K562 (cell line): ENCODE data around the gene SNX9. TPM values are rescaled to one million over a fixed set of nuclear protein-coding genes. Genes with fewer than 3 reads are reported as not detected.

Experiments used
- ATAC-seq: fragments of 200-7000 bp; cut with Tn5 transposase; 3 replicates; pipeline ENCODE4 v1.9.1; 2020; ENCODE audit warnings: moderate library complexity
- BruUV-seq: library from RNA; stranded (reverse); fragments of 400-500 nt; replicated peaks from 2 replicates; lab custom pipeline; 2021; lab: Mats Ljungman, UMichigan
- CTCF ChIA-PET: fragments of 300-600 bp; formaldehyde crosslinking; extraction: SDS; loops from one replicate; lab custom pipeline; 2021; ENCODE audit warnings: low intra/inter-chr PET ratio; lab: Yijun Ruan, JAX
- POLR2A ChIA-PET: fragments of 300-600, 350-650 bp; sonication (Branson Sonifier 250); formaldehyde crosslinking; extraction: SDS; loops from one replicate; lab custom pipeline; 2021; ENCODE audit warnings: antibody characterized with exemption, inconsistent platforms; lab: Yijun Ruan, JAX
- DNase-seq, 4 experiments: peaks; one replicate each; pipeline versions ENCODE4 v3.0.0 to v3.0.0-alpha.2; 2011 to 2018; ENCODE audit warnings: low spot score in 3 of 4, mixed read lengths in 3 of 4; ENCODE audit errors: extremely low read depth in 1 of 4
- FAIRE-seq: peaks from 2 replicates; lab custom pipeline; 2011; peaks lifted over from hg19 to GRCh38; lab: Jason Lieb, UNC
- H2AFZ ChIP-seq: 2 replicates; pipeline ENCODE4 v1.6.0; 2011; ENCODE audit warnings: low read depth, low read length, control low read depth, inconsistent platforms
- H3K27ac ChIP-seq: fragments of 200-600 bp; 3 replicates; pipeline ENCODE4 v1.8.0; 2011; ENCODE audit warnings: low read depth, mild to moderate bottlenecking, control low read depth, inconsistent platforms, low read length, moderate library complexity, mixed read lengths; ENCODE audit errors: extremely low read depth
- H3K27me3 ChIP-seq, 2 experiments: fragments of 300-600 bp in 1 of 2; 2 replicates in 1 of 2; 3 replicates in 1 of 2; pipeline versions ENCODE4 v1.6.0 to v1.8.0; 2011; ENCODE audit warnings: inconsistent platforms in 2 of 2, low read length in 2 of 2, mild to moderate bottlenecking in 1 of 2, mixed read lengths in 1 of 2, moderate library complexity in 1 of 2; ENCODE audit not compliant: control insufficient read depth in 2 of 2, insufficient read depth in 2 of 2
- H3K36me3 ChIP-seq: fragments of 300-600 bp; 3 replicates; pipeline ENCODE4 v1.8.0; 2011; ENCODE audit warnings: mild to moderate bottlenecking, low read length, inconsistent platforms; ENCODE audit not compliant: control insufficient read depth, insufficient read depth
- H3K4me1 ChIP-seq, 2 experiments: fragments of 200-600 bp in 1 of 2; replicated peaks in 1 of 2; 2 replicates in 1 of 2; 3 replicates in 1 of 2; pipeline versions ENCODE4 v1.5.1 to v1.8.0; 2011; ENCODE audit warnings: inconsistent platforms in 2 of 2, low read length in 2 of 2, mild to moderate bottlenecking in 1 of 2, mixed read lengths in 1 of 2, moderate library complexity in 1 of 2; ENCODE audit not compliant: control insufficient read depth in 2 of 2, insufficient read depth in 2 of 2
- H3K4me2 ChIP-seq: 2 replicates; pipeline ENCODE4 v1.6.1; 2011; ENCODE audit warnings: low read length, control low read depth, inconsistent platforms, mixed read lengths; ENCODE audit not compliant: insufficient read depth
- H3K4me3 ChIP-seq: fragments of 200-600 bp; sonication (generic), shearing (Covaris generic); 2 replicates; pipeline ENCODE4 v1.5.1; 2016; ENCODE audit warnings: control low read depth, inconsistent platforms
- H3K79me2 ChIP-seq: fragments of 200-600 bp; 3 replicates; pipeline ENCODE4 v1.8.0; 2011; ENCODE audit warnings: low read length, inconsistent platforms; ENCODE audit not compliant: control insufficient read depth, insufficient read depth
- H3K9ac ChIP-seq, 2 experiments: 2 replicates each; pipeline versions ENCODE4 v1.6.0 to v1.6.1; 2011; ENCODE audit warnings: low read depth in 2 of 2, low read length in 2 of 2, control low read depth in 1 of 2, inconsistent platforms in 1 of 2, mild to moderate bottlenecking in 1 of 2, mixed read lengths in 1 of 2; ENCODE audit not compliant: insufficient read depth in 1 of 2
- H3K9me1 ChIP-seq: one replicate; pipeline ENCODE4 v1.6.0; 2011; ENCODE audit warnings: inconsistent platforms, mild to moderate bottlenecking, low read length, moderate library complexity; ENCODE audit not compliant: control insufficient read depth, insufficient read depth
- H3K9me3 ChIP-seq: replicated peaks from 2 replicates; pipeline ENCODE4 v1.5.1; 2011; ENCODE audit warnings: low read depth, low read length, inconsistent platforms; ENCODE audit not compliant: control insufficient read depth, insufficient read depth
- H4K20me1 ChIP-seq: replicated peaks from 2 replicates; pipeline ENCODE4 v1.6.1; 2011; ENCODE audit warnings: low read length, inconsistent platforms, mixed read lengths; ENCODE audit not compliant: control insufficient read depth, insufficient read depth
- ATF7 ChIP-seq: fragments of 450-650 bp; IDR thresholded peaks from 2 replicates; pipeline ENCODE4 v1.7.1; 2014; ENCODE audit warnings: mild to moderate bottlenecking, moderate library complexity
- CHCHD3 ChIP-seq: fragments of 250-450 bp; sonication (Bioruptor Pico); IDR thresholded peaks from 2 replicates; pipeline ENCODE4 v2.1.2; 2022; ENCODE audit warnings: mild to moderate bottlenecking
- CHD1 ChIP-seq: fragments of 200-600 bp; sonication (generic); IDR thresholded peaks from one replicate; pipeline ENCODE4 v1.6.1; 2012; ENCODE audit warnings: mild to moderate bottlenecking, moderate library complexity, low read length, inconsistent platforms
- ETV5 ChIP-seq: sonication (generic); formaldehyde crosslinking; IDR thresholded peaks from 2 replicates; pipeline ENCODE4 v1.4.0; 2020; ENCODE audit warnings: low read depth, mild to moderate bottlenecking, missing genetic modification reagents
- FOXM1 ChIP-seq, 2 experiments: fragments of 450-650 bp in 1 of 2; sonication (generic) in 1 of 2; formaldehyde crosslinking in 1 of 2; IDR thresholded peaks; 2 replicates each; pipeline versions ENCODE4 v1.6.1 to v1.9.0; 2017 to 2022; ENCODE audit warnings: low read depth in 2 of 2, mild to moderate bottlenecking in 2 of 2, missing genetic modification reagents in 1 of 2, moderate library complexity in 1 of 2
- GATAD2B ChIP-seq: fragments of 450-650 bp; IDR thresholded peaks from 2 replicates; pipeline ENCODE4 v1.6.1; 2017; ENCODE audit warnings: mild to moderate bottlenecking, borderline replicate concordance
- KLF1 ChIP-seq: fragments of 450-650 bp; IDR thresholded peaks from 2 replicates; pipeline ENCODE4 v1.6.1; 2016; ENCODE audit warnings: missing genetic modification characterization, missing compliant biosample characterization
- NCOA2 ChIP-seq, 2 experiments: fragments of 450-650 bp; IDR thresholded peaks; 2 replicates each; pipeline ENCODE4 v1.6.1; 2018; ENCODE audit warnings: mild to moderate bottlenecking in 2 of 2, moderate library complexity in 1 of 2; ENCODE audit not compliant: partially characterized antibody in 2 of 2
- NFE2L1 ChIP-seq: fragments of 450-650 bp; IDR thresholded peaks from 2 replicates; pipeline ENCODE4 v1.6.1; 2016; ENCODE audit warnings: missing genetic modification characterization, low read depth, mild to moderate bottlenecking, missing compliant biosample characterization, moderate library complexity, borderline replicate concordance
- TBL1XR1 ChIP-seq, 2 experiments: IDR thresholded peaks; 2 replicates each; pipeline ENCODE4 v1.6.1; 2012; ENCODE audit warnings: improper control_type of control experiment in 2 of 2, low read length in 2 of 2, mild to moderate bottlenecking in 1 of 2
- THRAP3 ChIP-seq: fragments of 450-650 bp; IDR thresholded peaks from 2 replicates; pipeline ENCODE4 v1.6.1; 2016; ENCODE audit warnings: mild to moderate bottlenecking, inconsistent platforms, borderline replicate concordance
- ZNF197 ChIP-seq: fragments of 200-800 bp; sonication (Bioruptor generic); IDR thresholded peaks from 2 replicates; pipeline ENCODE4 v1.6.1; 2016; ENCODE audit warnings: low read depth, missing genetic modification characterization, missing compliant biosample characterization
- ZNF436 ChIP-seq: fragments of 250-450, 450-650 bp; sonication (Bioruptor Pico); formaldehyde crosslinking; IDR thresholded peaks from 2 replicates; pipeline ENCODE4 v1.7.0; 2020; ENCODE audit warnings: mild to moderate bottlenecking
- WGBS: fragments of 100-300 bp; shearing (Covaris generic); methylation state at CpG from one replicate; pipeline ENCODE4 v1.1.6; 2016; ENCODE audit warnings: low coverage, mixed read lengths; ENCODE audit not compliant: insufficient coverage; ENCODE audit errors: missing lambda C conversion rate; 5-methylcytosine and 5-hydroxymethylcytosine counted together
- in situ Hi-C: fragments of 300-500 bp; cut with MboI; formaldehyde crosslinking; loops from 4 replicates; pipeline ENCODE4 v1.15.0; 2018; ENCODE audit warnings: inconsistent platforms, mixed read lengths
- intact Hi-C: fragments of 100-400 bp; cut with micrococcal nuclease; formaldehyde crosslinking; loops from 2 replicates; pipeline ENCODE4 v1.14.2; 2022
- polyA plus RNA-seq, 8 experiments: library from polyadenylated mRNA; depleted of rRNA in 4 of 8; stranded (reverse) in 5 of 8; unstranded in 3 of 8; fragments of >200 nt; fragmentation: Nextera tagmentation in 2 of 8; fragmentation: Illumina TruSeq in 1 of 8; extraction: Ambion mirVana in 2 of 8; extraction: Trizol in 1 of 8; gene quantifications; 2 replicates each; pipeline versions ENCODE4 v1.2.1 to v1.2.3, GENCODE V29; 2011 to 2014; ENCODE audit warnings: inconsistent platforms in 1 of 8, missing spikeins in 1 of 8
- total RNA-seq, 7 experiments: library from RNA; depleted of rRNA in 6 of 7; stranded (reverse); fragments of >200 nt in 6 of 7; fragmentation: Illumina TruSeq in 2 of 7; extraction: Trizol in 2 of 7; gene quantifications; 2 replicates each; pipeline versions ENCODE4 v1.2.1 to v1.2.3, GENCODE V29; 2011 to 2021; ENCODE audit warnings: low replicate concordance in 1 of 7
- TF ChIP-seq, protein P1 (sequence below): fragments of 450-650 bp; IDR thresholded peaks from 2 replicates; pipeline ENCODE4 v1.6.1; 2017; ENCODE audit warnings: antibody characterized with exemption, mild to moderate bottlenecking
- TF ChIP-seq, protein P2 (sequence below): sonication (generic); formaldehyde crosslinking; IDR thresholded peaks from 2 replicates; pipeline ENCODE4 v1.8.1; 2023; ENCODE audit warnings: mild to moderate bottlenecking, missing genetic modification reagents
- TF ChIP-seq, protein P3 (sequence below): sonication (generic); formaldehyde crosslinking; IDR thresholded peaks from 2 replicates; pipeline ENCODE4 v1.8.1; 2023; ENCODE audit warnings: mild to moderate bottlenecking, missing genetic modification reagents, moderate library complexity

The SNX9 gene
- total and polyA plus RNA-seq, 9 of the 15 experiments (the other 6 are each of a cell fraction or from before 2014, with no cell fraction given): 6.0 to 81.7 (median 57.1) TPM

DNA sequence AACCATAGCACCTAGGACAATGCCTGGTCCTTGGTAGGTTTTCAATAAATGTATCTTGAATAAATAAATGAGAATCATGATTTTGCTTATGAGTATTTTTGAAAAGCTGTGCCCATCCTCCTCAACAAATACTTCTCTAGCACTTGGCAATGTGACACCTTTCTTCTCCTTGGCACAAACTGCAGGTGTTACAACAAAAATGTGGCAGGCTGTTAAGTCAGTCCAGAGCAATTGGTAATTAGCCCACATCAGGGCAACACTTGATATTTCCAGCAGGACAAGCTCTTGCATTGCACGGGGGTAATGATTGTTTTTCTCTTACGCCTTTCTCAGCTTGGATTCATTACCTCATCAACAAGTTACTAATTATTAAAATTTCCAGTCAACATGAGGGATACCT is 31.6 kb upstream of the SNX9 start:
- no peak overlapping the region for H3K4me2 ChIP-seq
- no peaks in the 10 kb centered on the region for H3K9me1 ChIP-seq
- ChIA-PET CTCF (no interaction called here), POLR2A (interaction anchor here (1.1 to 1.5 kb wide), 4 partner anchors 9 to 16 kb away, joined by 3 to 6 read pairs (median 4); no protein-coding TSS in a partner anchor)
- intact Hi-C loops: no loop called here
- no peaks in the 10 kb centered on the region for H3K9me3 ChIP-seq
- no peak for ATAC-seq
- no peaks in the 10 kb centered on the region for H4K20me1 ChIP-seq
- no peaks in the 10 kb centered on the region for H3K36me3 ChIP-seq
- peaks cover 4 to 7% of the 10 kb centered on the region in 2 experiments; a peak in 3 of 5 replicates for H3K4me1 ChIP-seq
- H2AFZ ChIP-seq: no peak overlapping the region
- FAIRE-seq: no peak
- H3K4me3 ChIP-seq: no peak overlapping the region
- no peak for DNase-seq
- in situ Hi-C loops: no loop called here
- BruUV-seq: no TSS peak
- no peak overlapping the region for H3K27ac ChIP-seq
- no peaks in the 10 kb centered on the region for H3K79me2 ChIP-seq
- no peaks in the 10 kb centered on the region for H3K27me3 ChIP-seq
- H3K9ac ChIP-seq: no peak overlapping the region
- 75% methylated on average over 2 of the region's 2 CpGs for WGBS
- TF ChIP-seq GATAD2B (no peak), CHD1 (no peak), ETV5 (CRISPR knock-in tag) (no peak), CHCHD3 (CRISPR knock-in tag) (no peak), FOXM1 (IDR thresholded peaks at IDR 0.05; ENCODE audit: low read depth) (no peak), FOXM1 (CRISPR knock-in tag; IDR thresholded peaks at IDR 0.05; ENCODE audit: low read depth) (no peak), ZNF197 (CRISPR knock-in tag) (no peak), NCOA2 (IDR thresholded peaks at IDR 0.05; ENCODE audit: partially characterized antibody in 2 of 2) (no peak), THRAP3 (no peak), TBL1XR1 (IDR thresholded peaks at IDR 0.05; ENCODE audit: low read length in 2 of 2) (no peak), ATF7 (no peak), KLF1 (no peak), NFE2L1 (no peak), ZNF436 (CRISPR knock-in tag) (no peak)
- TF ChIP-seq, protein P1, sequence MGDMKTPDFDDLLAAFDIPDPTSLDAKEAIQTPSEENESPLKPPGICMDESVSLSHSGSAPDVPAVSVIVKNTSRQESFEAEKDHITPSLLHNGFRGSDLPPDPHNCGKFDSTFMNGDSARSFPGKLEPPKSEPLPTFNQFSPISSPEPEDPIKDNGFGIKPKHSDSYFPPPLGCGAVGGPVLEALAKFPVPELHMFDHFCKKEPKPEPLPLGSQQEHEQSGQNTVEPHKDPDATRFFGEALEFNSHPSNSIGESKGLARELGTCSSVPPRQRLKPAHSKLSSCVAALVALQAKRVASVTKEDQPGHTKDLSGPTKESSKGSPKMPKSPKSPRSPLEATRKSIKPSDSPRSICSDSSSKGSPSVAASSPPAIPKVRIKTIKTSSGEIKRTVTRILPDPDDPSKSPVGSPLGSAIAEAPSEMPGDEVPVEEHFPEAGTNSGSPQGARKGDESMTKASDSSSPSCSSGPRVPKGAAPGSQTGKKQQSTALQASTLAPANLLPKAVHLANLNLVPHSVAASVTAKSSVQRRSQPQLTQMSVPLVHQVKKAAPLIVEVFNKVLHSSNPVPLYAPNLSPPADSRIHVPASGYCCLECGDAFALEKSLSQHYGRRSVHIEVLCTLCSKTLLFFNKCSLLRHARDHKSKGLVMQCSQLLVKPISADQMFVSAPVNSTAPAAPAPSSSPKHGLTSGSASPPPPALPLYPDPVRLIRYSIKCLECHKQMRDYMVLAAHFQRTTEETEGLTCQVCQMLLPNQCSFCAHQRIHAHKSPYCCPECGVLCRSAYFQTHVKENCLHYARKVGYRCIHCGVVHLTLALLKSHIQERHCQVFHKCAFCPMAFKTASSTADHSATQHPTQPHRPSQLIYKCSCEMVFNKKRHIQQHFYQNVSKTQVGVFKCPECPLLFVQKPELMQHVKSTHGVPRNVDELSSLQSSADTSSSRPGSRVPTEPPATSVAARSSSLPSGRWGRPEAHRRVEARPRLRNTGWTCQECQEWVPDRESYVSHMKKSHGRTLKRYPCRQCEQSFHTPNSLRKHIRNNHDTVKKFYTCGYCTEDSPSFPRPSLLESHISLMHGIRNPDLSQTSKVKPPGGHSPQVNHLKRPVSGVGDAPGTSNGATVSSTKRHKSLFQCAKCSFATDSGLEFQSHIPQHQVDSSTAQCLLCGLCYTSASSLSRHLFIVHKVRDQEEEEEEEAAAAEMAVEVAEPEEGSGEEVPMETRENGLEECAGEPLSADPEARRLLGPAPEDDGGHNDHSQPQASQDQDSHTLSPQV: no peak
- TF ChIP-seq, protein P2, sequence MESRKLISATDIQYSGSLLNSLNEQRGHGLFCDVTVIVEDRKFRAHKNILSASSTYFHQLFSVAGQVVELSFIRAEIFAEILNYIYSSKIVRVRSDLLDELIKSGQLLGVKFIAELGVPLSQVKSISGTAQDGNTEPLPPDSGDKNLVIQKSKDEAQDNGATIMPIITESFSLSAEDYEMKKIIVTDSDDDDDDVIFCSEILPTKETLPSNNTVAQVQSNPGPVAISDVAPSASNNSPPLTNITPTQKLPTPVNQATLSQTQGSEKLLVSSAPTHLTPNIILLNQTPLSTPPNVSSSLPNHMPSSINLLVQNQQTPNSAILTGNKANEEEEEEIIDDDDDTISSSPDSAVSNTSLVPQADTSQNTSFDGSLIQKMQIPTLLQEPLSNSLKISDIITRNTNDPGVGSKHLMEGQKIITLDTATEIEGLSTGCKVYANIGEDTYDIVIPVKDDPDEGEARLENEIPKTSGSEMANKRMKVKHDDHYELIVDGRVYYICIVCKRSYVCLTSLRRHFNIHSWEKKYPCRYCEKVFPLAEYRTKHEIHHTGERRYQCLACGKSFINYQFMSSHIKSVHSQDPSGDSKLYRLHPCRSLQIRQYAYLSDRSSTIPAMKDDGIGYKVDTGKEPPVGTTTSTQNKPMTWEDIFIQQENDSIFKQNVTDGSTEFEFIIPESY: no peak
- TF ChIP-seq, protein P3, sequence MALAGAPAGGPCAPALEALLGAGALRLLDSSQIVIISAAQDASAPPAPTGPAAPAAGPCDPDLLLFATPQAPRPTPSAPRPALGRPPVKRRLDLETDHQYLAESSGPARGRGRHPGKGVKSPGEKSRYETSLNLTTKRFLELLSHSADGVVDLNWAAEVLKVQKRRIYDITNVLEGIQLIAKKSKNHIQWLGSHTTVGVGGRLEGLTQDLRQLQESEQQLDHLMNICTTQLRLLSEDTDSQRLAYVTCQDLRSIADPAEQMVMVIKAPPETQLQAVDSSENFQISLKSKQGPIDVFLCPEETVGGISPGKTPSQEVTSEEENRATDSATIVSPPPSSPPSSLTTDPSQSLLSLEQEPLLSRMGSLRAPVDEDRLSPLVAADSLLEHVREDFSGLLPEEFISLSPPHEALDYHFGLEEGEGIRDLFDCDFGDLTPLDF (CRISPR knock-in tag): no peak
